Central memory CD8-positive, alpha-beta T cell (primary cell): Measurements from ENCODE around the gene KIR2DL3.
"Not testable (repeated sequence)": the region's sequence is repeated elsewhere in the genome, so short reads cannot be mapped to it uniquely, and the experiment has no call there.

Experiments used
- ATAC-seq: fragments of 150-1000 bp; cut with Tn5 transposase; replicated peaks from 2 replicates; pipeline ENCODE4 v1.10.0; 2022; ENCODE audit warnings: mild to moderate bottlenecking, moderate FRiP score, moderate number of reproducible peaks; ENCODE audit not compliant: poor library complexity, severe bottlenecking; ENCODE audit errors: extremely low read depth
- DNase-seq, 2 donors: peaks; one replicate each; pipeline ENCODE4 v3.0.0; 2021; ENCODE audit warnings: low spot score in 2 of 2
- H3K27ac Mint-ChIP-seq: one replicate; pipeline ENCODE4 v1.8.0; 2022; ENCODE audit warnings: low read depth, mild to moderate bottlenecking, moderate library complexity, mixed read lengths
- H3K27me3 Mint-ChIP-seq: one replicate; pipeline ENCODE4 v1.8.0; 2022; ENCODE audit warnings: mixed read lengths
- H3K36me3 Mint-ChIP-seq: one replicate; pipeline ENCODE4 v1.8.0; 2022; ENCODE audit warnings: mild to moderate bottlenecking, moderate library complexity, mixed read lengths; ENCODE audit not compliant: insufficient read depth
- H3K4me1 Mint-ChIP-seq: one replicate; pipeline ENCODE4 v1.8.0; 2022; ENCODE audit warnings: mixed read lengths
- H3K4me3 Mint-ChIP-seq: one replicate; pipeline ENCODE4 v1.8.0; 2022; ENCODE audit warnings: mild to moderate bottlenecking, moderate library complexity, mixed read lengths
- H3K9me3 Mint-ChIP-seq: one replicate; pipeline ENCODE4 v1.8.0; 2022; ENCODE audit warnings: mixed read lengths

KIR2DL3 gene

GRCh38 chr19:54756204-54757110 is 18.1 kb downstream of the KIR2DL3 start:
- H3K4me3 Mint-ChIP-seq, DNase-seq, H3K36me3 Mint-ChIP-seq, ATAC-seq, H3K27ac Mint-ChIP-seq, H3K9me3 Mint-ChIP-seq, H3K4me1 Mint-ChIP-seq: not testable (repeated sequence)
- H3K27me3 Mint-ChIP-seq = peaks cover 23% of the 10 kb centered on the region

DNA sequence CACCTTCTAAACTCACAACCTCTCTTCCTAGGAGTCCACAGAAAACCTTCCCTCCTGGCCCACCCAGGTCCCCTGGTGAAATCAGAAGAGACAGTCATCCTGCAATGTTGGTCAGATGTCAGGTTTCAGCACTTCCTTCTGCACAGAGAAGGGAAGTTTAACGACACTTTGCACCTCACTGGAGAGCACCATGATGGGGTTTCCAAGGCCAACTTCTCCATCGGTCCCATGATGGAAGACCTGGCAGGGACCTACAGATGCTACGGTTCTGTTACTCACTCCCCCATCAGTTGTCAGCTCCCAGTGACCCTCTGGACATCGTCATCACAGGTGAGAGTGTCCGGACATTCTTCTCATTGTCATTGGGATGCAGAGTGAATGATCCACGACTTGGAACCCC is 20.3 kb downstream of the KIR2DL3 start:
- peaks cover 19% of the 10 kb centered on the region for H3K27me3 Mint-ChIP-seq
- H3K36me3 Mint-ChIP-seq, DNase-seq, H3K4me3 Mint-ChIP-seq, ATAC-seq, H3K4me1 Mint-ChIP-seq, H3K27ac Mint-ChIP-seq, H3K9me3 Mint-ChIP-seq: not testable (repeated sequence)

GRCh38 chr19:54764219-54764618 is 25.9 kb downstream of the KIR2DL3 start:
- not testable (repeated sequence) for ATAC-seq, H3K36me3 Mint-ChIP-seq, DNase-seq, H3K9me3 Mint-ChIP-seq, H3K4me3 Mint-ChIP-seq, H3K4me1 Mint-ChIP-seq, H3K27ac Mint-ChIP-seq
- peaks cover 32% of the 10 kb centered on the region for H3K27me3 Mint-ChIP-seq

DNA sequence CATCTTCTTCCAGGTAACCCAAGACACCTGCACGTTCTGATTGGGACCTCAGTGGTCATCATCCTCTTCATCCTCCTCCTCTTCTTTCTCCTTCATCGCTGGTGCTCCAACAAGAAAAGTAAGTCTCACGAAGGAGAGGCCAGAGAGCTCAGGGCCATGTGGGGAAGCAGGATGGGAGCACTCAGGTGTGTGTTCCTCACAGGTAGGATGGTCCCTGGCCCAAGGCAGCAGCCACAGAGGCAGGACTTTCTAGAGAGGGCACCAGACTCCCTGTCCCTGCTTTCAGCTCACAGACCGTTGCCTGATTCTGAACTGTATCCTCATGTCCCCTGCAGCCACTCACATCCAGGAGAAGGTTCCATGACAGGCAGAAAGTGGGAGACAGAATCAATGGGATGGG is 28.2 kb downstream of the KIR2DL3 start:
- not testable (repeated sequence) for DNase-seq, H3K4me3 Mint-ChIP-seq, H3K9me3 Mint-ChIP-seq, ATAC-seq, H3K36me3 Mint-ChIP-seq, H3K27ac Mint-ChIP-seq, H3K4me1 Mint-ChIP-seq
- H3K27me3 Mint-ChIP-seq = peaks cover 32% of the 10 kb centered on the region

- not testable (repeated sequence) for ATAC-seq, H3K4me1 Mint-ChIP-seq, H3K9me3 Mint-ChIP-seq, H3K4me3 Mint-ChIP-seq, DNase-seq, H3K27ac Mint-ChIP-seq, H3K36me3 Mint-ChIP-seq
- H3K27me3 Mint-ChIP-seq = peaks cover 29% of the 10 kb centered on the region
Observed at GRCh38 chr19:54769646-54770045, 31.3 kb downstream of the KIR2DL3 start, which contains the start of gene KIR2DL1. KIR2DL1 (plus strand) TSS chr19:54769793; CDS start chr19:54769851, 58 bp downstream.

GRCh38 chr19:54770511-54770910 is 32.2 kb downstream of the KIR2DL3 start:
- not testable (repeated sequence) for H3K36me3 Mint-ChIP-seq, ATAC-seq, H3K27ac Mint-ChIP-seq, H3K4me3 Mint-ChIP-seq, DNase-seq, H3K9me3 Mint-ChIP-seq, H3K4me1 Mint-ChIP-seq
- H3K27me3 Mint-ChIP-seq = peaks cover 20% of the 10 kb centered on the region

- H3K9me3 Mint-ChIP-seq = not testable (repeated sequence)
Observed at GRCh38 chr19:54771018-54771960, 33.0 kb downstream of the KIR2DL3 start.

GRCh38 chr19:54772666-54773065 is 34.4 kb downstream of the KIR2DL3 start:
- H3K9me3 Mint-ChIP-seq, H3K27me3 Mint-ChIP-seq, H3K4me3 Mint-ChIP-seq, DNase-seq, ATAC-seq, H3K4me1 Mint-ChIP-seq, H3K36me3 Mint-ChIP-seq, H3K27ac Mint-ChIP-seq: not testable (repeated sequence)

More at GRCh38 chr19:54771018-54771960, 33.0 kb downstream of the KIR2DL3 start:
- not testable (repeated sequence) for DNase-seq, H3K4me1 Mint-ChIP-seq, H3K36me3 Mint-ChIP-seq, H3K27ac Mint-ChIP-seq, ATAC-seq, H3K4me3 Mint-ChIP-seq
- peaks cover 17% of the 10 kb centered on the region for H3K27me3 Mint-ChIP-seq

DNA sequence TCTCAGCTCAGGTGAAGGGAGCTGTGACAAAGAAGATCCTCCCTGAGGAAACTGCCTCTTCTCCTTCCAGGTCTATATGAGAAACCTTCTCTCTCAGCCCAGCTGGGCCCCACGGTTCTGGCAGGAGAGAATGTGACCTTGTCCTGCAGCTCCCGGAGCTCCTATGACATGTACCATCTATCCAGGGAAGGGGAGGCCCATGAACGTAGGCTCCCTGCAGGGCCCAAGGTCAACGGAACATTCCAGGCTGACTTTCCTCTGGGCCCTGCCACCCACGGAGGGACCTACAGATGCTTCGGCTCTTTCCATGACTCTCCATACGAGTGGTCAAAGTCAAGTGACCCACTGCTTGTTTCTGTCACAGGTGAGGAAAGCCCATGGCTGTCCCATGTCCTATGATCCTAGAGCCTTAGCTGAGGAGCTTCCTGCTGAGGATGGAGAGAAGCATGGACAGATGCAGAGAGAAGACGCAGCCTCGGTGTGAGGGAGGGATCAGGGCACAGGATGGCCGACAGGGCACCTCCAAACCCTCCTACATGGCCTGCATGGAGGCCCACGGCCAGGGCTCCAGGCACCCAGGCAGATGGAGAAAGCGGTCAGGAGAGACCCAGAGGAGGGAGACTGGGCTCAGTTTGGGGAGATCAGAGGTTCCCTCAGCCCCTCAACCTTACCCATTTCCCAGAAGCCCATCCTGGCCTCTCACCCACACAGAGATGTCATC is 36.9 kb downstream of the KIR2DL3 start:
- DNase-seq, H3K9me3 Mint-ChIP-seq, H3K4me1 Mint-ChIP-seq, ATAC-seq, H3K4me3 Mint-ChIP-seq, H3K36me3 Mint-ChIP-seq, H3K27ac Mint-ChIP-seq: not testable (repeated sequence)
- peaks cover 11% of the 10 kb centered on the region for H3K27me3 Mint-ChIP-seq

GRCh38 chr19:54775830-54776229 is 37.5 kb downstream of the KIR2DL3 start:
- H3K4me3 Mint-ChIP-seq, H3K36me3 Mint-ChIP-seq, H3K9me3 Mint-ChIP-seq, ATAC-seq, H3K4me1 Mint-ChIP-seq, H3K27ac Mint-ChIP-seq, DNase-seq: not testable (repeated sequence)
- peaks cover 11% of the 10 kb centered on the region for H3K27me3 Mint-ChIP-seq

DNA sequence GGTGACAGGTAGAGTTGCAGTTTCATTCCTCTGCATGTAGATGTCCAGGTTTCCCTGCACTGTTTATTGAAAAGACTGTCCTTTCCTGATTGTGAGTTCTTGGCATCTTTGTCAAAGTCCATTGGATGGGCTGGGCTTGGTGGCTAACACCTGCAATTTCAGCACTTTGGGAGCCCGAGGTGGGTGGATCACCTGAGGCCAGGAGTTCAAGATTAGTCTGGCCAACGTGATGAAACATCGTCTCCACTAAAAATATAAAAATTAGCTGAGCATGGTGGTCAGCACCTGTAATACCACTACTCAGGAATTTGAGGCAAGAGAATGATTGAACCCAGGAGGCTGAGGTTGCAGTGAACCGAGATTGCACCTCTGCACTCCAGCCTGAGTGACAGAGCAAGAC is 39.5 kb downstream of the KIR2DL3 start:
- not testable (repeated sequence) for H3K4me1 Mint-ChIP-seq, ATAC-seq, H3K4me3 Mint-ChIP-seq, H3K27ac Mint-ChIP-seq, H3K36me3 Mint-ChIP-seq, DNase-seq, H3K9me3 Mint-ChIP-seq
- H3K27me3 Mint-ChIP-seq = peaks cover 12% of the 10 kb centered on the region

DNA sequence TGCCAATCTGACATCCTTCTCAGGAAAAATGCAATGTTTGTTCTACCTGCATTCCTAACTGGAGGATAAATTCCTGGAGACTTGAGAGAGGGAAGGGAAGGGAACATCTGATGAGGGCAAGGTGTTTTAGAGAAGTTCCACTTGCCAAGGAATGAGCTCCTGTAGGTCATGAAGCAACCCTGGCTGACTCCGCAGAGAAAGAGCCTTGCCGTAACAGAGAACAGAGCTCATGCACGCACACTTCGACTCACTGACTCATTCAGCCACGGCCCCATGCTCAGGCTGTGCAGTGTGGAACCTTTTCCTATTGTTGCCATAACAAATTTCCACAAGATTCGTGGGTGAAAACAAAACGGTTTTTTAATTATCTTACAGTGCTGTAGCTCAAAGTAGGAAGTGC is 40.6 kb downstream of the KIR2DL3 start:
- not testable (repeated sequence) for H3K9me3 Mint-ChIP-seq, H3K27ac Mint-ChIP-seq

More for the DNA sequence above, 40.6 kb downstream of the KIR2DL3 start:
- not testable (repeated sequence) for DNase-seq, H3K4me1 Mint-ChIP-seq, H3K4me3 Mint-ChIP-seq, H3K36me3 Mint-ChIP-seq, ATAC-seq
- peaks cover 22% of the 10 kb centered on the region for H3K27me3 Mint-ChIP-seq
